KOPT-K1 (cell line): ENCODE measurements around the gene PLCG1.

Experiments
- H3K27ac ChIP-seq: fragments of 200-600 bp; sonication (generic); 2 replicates; pipeline ENCODE4 v1.5.1; 2016; ENCODE audit warnings: antibody characterized with exemption, mild to moderate bottlenecking, low read depth, low read length; ENCODE audit not compliant: poor library complexity, severe bottlenecking
- H3K36me3 ChIP-seq: fragments of 200-600 bp; sonication (generic); 2 replicates; pipeline ENCODE4 v1.5.1; 2017; ENCODE audit warnings: antibody characterized with exemption, mild to moderate bottlenecking, low read length, moderate library complexity; ENCODE audit not compliant: insufficient read depth
- H3K9me3 ChIP-seq: fragments of 200-600 bp; sonication (generic); 2 replicates; pipeline ENCODE4 v1.5.1; 2017; ENCODE audit warnings: antibody characterized with exemption, low read length, mild to moderate bottlenecking; ENCODE audit not compliant: insufficient read depth, poor library complexity, severe bottlenecking

Gene PLCG1

DNA sequence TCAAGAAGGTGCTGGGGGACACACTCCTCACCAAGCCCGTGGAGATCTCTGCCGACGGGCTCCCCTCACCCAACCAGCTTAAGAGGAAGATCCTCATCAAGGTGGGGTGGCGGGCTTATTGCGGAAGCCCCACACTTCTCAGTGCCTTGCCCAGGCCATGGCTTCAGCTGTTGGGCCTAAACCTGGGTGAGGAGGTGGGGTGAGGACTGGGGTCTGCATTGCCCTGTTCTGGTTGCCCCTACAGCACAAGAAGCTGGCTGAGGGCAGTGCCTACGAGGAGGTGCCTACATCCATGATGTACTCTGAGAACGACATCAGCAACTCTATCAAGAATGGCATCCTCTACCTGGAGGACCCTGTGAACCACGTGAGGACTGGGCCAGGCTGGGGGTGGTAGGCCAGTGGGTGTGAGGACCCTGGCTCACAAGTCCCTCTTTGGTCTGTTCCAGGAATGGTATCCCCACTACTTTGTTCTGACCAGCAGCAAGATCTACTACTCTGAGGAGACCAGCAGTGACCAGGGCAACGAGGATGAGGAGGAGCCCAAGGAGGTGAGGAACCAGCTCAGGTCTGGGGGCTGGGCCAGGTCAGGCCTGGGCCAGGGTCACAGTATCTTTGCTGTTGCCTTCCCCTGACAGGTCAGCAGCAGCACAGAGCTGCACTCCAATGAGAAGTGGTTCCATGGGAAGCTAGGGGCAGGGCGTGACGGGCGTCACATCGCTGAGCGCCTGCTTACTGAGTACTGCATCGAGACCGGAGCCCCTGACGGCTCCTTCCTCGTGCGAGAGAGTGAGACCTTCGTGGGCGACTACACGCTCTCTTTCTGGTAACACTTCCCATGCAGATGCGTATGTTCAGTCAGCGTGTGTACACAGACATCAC, 27.9 kb downstream of the PLCG1 start:
- H3K9me3 ChIP-seq: no peaks in the 10 kb centered on the region
- H3K27ac ChIP-seq: no peak overlapping the region
- H3K36me3 ChIP-seq: peaks cover 100% of the 10 kb centered on the region

DNA sequence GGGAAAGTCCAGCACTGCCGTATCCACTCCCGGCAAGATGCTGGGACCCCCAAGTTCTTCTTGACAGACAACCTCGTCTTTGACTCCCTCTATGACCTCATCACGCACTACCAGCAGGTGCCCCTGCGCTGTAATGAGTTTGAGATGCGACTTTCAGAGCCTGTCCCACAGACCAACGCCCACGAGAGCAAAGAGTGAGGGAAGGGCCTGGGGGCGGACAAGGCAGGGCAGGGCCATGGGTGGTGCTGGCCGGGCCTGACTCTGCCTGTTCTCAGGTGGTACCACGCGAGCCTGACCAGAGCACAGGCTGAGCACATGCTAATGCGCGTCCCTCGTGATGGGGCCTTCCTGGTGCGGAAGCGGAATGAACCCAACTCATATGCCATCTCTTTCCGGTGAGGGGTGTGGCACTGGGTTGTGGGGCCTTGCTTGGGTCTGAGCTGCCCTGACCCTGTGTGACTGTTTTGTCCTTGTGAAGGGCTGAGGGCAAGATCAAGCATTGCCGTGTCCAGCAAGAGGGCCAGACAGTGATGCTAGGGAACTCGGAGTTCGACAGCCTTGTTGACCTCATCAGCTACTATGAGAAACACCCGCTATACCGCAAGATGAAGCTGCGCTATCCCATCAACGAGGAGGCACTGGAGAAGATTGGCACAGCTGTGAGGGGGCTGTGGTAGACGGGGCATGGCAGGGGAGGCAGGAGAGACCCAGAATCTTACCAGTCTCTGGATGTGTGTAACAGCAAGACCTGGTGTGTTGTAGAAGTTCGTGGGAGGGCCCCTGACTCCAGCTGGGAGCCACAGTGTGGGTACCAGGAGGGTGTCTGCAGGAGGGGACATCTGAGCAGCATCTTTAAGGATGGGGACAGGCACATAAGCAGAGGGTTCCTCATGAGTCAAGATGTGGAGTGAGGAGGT, 29.1 kb downstream of the PLCG1 start:
- Histone ChIP-seq H3K9me3 (no peaks in the 10 kb centered on the region), H3K27ac (no peak overlapping the region), H3K36me3 (peaks cover 100% of the 10 kb centered on the region)

DNA sequence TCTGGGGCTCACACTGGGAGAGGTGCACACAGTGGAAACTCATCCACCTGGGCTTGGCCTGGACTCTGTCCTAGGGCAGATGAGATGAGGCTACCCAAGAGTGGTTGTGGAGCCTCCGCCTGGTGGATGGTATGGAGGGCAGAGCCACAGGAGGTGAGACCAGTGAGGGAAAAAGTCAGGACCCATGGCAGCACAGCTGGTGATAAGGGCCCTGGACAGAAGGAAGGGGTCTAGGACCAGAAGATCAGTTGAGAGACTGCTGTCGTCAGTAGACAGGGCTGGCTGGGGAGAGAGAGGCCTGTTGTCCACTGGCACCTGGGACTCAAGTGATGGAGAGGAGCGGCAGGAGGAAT, 29.8 kb downstream of the PLCG1 start:
- no peak overlapping the region for H3K27ac ChIP-seq
- H3K36me3 ChIP-seq: peaks cover 100% of the 10 kb centered on the region
- no peaks in the 10 kb centered on the region for H3K9me3 ChIP-seq

DNA sequence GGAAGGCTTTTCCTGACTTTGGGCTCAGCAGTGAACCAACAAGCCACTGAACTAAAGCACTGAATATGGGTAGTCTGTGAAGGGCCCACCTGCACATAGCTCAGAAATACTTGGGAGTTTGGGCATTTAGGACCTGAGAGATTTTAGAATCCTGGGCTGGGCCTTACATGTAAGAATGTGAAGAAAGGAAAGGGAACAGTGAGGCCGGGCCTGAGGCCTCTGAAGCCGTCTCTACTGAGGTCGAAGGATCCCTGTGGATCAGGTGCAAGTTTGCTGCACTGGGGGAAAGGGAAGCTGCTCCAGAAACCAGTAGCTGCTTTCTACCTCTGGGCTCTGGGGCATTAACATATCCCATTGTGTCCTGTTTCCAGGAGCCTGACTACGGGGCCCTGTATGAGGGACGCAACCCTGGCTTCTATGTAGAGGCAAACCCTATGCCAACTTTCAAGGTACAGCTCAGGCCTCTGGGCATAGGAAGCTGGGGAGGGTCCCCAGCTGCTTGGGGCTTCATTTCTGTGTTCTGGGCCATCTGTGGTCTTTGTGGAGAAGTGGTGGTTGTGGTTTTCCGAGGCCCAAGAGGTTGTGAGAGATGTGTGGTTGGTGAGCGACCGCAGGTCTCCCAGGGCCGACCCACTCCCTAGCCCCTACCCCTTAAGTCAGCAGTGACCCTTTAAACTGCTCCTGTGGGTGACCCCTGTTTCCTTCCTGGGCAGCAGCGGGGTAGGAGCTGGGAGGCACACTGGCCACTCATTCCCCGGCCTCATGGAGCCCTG, 30.3 kb downstream of the PLCG1 start:
- Histone ChIP-seq H3K36me3 (peaks cover 100% of the 10 kb centered on the region), H3K27ac (no peak overlapping the region), H3K9me3 (no peaks in the 10 kb centered on the region)

DNA sequence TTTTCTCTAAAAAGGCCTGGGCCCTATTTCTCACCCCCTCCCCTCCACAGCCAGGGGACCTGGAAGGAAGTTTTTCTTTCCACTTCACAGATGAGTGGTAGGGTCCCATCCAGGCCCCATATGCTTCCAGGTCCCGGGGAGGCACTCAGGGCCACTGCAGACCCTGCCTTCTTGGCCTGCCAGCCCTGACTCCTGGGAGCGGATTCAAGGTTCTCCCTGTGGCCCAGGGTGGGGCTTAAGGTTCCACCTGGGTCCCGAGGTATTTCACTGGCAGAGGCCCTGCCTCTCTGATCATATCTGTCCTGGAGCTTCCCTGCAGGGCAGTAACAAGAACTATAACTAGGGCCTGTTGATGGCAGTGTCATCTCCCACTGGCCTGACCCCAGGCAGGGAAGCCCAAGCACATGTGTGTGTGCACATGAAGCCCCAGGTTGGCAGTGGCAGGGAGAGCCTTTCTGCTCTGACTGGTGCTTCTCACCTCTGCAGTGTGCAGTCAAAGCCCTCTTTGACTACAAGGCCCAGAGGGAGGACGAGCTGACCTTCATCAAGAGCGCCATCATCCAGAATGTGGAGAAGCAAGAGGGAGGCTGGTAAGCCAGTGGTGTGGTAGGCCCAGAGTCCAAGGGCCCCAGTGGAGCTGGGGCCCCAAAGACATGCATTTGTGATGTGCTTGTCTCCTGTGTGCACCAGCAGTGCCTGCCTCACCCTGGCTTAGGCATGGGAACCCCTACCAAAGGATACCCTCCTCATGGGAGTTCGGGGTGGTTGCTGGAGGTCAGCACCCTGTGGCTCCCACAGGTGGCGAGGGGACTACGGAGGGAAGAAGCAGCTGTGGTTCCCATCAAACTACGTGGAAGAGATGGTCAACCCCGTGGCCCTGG, 31.2 kb downstream of the PLCG1 start:
- H3K27ac ChIP-seq: no peak overlapping the region
- no peaks in the 10 kb centered on the region for H3K9me3 ChIP-seq
- H3K36me3 ChIP-seq: peaks cover 100% of the 10 kb centered on the region

DNA sequence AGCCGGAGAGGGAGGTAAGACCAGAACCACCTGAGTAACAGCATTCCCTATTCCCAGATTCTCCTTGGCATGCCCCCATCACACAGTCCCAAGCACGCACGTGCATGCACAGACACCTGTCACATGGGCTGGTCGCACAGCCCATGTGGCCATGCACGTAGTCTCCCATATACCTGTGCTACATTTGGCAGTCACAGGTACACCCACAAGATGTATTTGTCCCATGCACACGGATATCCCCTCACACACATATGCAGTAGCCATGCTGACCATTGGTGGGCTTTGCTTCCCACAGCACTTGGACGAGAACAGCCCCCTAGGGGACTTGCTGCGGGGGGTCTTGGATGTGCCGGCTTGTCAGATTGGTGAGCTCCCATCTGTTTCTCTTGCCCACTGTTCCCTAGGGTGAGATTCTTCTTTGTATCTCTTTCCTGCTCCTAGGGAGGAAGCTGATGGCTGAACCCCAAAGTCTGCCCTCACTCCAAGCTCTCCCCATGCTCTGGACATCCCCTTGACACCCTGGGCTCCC, 31.9 kb downstream of the PLCG1 start:
- H3K9me3 ChIP-seq: no peaks in the 10 kb centered on the region
- peaks cover 100% of the 10 kb centered on the region for H3K36me3 ChIP-seq
- no peak overlapping the region for H3K27ac ChIP-seq

DNA sequence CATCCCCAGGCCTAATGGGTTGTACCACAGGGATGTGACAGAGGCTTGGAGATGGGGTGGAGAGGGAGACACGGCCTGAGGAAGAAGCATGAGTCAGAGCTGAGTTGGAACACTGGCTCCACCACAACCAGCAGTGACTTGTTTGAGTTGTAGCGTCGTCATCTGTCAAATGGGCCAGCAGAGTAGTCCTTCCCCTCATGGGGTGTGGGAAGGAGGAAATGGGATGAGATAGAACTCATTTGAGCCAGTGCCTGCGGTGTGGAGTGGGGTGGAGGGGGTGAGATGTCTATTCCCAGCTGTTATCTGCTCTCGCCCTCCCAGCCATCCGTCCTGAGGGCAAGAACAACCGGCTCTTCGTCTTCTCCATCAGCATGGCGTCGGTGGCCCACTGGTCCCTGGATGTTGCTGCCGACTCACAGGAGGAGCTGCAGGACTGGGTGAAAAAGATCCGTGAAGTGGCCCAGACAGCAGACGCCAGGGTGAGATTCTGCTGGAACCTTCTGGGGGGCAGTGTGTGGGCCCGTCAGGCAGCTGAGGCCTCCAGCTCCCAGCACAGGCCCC, 32.5 kb downstream of the PLCG1 start:
- Histone ChIP-seq H3K9me3 (no peaks in the 10 kb centered on the region), H3K27ac (no peak overlapping the region), H3K36me3 (peaks cover 100% of the 10 kb centered on the region)

DNA sequence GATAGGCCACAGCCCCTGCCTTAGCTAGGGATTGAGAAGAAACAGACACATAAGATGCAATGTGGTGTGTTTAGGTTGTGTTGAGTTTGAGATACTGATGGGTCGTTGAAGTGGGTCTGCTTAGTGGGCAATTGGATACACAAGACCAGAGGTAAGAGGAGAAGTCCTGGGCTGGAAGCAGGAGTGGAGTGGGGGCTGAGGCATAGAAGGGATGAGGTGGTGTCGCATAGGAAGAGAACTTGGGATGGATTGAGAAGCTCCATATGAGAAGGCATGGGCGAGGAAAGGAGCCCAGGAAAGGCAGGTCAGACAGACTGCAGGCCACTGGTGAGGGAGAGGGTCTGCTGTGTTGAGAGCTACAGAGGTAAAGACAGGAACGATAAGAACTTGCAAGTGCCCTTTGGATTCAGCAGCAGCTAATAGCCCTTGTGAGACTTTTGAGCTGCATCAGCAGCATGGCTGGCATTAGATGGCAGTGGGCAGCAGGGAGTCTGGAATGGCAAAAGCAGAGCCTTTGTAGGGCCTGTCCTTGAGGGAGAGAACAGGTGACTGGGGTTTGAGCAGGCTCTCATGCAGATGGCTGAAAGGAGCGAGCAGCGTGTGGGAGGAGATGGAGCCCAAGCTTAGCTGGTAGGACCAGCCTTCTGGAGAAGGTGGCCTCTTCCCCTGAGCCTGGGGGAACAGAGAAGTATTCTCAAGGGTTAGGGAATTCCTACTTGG, 33.2 kb downstream of the PLCG1 start:
- Histone ChIP-seq H3K9me3 (no peaks in the 10 kb centered on the region), H3K27ac (no peak overlapping the region), H3K36me3 (peaks cover 100% of the 10 kb centered on the region)

DNA sequence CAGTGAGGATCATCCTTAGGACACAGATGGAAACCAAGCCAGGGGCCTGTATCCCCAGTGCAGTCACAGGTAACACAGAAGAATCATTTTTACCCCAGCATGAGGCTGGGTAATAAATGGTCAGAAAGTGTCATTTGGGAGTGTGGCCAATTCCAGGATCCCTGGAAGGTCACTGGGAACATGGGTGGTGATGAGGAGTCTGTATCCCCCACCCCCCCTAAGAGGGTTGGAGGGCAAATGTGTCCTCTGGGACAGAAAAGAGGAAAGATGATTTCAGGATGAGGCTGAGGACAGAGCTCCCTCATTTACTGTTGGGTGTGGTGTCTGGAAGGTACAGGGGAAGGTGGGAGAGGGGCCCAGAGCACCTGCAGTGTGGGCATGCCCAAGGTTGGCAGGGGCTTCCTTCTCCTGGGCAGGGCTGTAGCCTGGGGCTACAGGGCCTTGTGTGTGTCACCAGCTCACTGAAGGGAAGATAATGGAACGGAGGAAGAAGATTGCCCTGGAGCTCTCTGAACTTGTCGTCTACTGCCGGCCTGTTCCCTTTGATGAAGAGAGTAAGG, 34.5 kb downstream of the PLCG1 start:
- H3K9me3 ChIP-seq: no peaks in the 10 kb centered on the region
- H3K36me3 ChIP-seq: peaks cover 100% of the 10 kb centered on the region
- no peak overlapping the region for H3K27ac ChIP-seq

DNA sequence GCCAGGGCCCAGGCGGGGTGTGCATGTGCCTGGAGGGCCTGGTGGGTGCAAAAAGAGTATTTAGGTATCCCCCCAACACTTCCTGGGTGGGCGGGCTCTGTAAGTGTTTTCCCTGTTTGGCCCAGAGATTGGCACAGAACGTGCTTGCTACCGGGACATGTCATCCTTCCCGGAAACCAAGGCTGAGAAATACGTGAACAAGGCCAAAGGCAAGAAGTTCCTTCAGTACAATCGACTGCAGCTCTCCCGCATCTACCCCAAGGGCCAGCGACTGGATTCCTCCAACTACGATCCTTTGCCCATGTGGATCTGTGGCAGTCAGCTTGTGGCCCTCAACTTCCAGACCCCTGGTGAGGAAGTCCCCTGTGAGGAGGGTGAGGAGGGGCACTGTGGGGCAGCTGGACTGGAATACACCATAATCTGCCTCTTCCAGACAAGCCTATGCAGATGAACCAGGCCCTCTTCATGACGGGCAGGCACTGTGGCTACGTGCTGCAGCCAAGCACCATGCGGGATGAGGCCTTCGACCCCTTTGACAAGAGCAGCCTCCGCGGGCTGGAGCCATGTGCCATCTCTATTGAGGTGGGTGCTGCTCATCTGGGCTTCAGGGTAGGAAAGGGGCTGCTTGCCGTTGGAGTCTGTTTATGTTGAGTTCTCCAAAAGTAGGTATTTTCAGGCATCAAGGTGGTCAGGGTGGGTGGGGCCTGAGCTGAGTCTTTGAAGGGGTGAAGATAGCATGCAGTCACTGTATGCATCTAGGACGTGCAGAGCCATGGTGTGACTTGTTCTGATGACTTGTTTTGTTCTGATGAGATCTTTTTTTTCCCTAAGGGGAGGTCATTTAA, 35.2 kb downstream of the PLCG1 start:
- peaks cover 100% of the 10 kb centered on the region for H3K36me3 ChIP-seq
- H3K27ac ChIP-seq: no peak overlapping the region
- H3K9me3 ChIP-seq: no peaks in the 10 kb centered on the region

DNA sequence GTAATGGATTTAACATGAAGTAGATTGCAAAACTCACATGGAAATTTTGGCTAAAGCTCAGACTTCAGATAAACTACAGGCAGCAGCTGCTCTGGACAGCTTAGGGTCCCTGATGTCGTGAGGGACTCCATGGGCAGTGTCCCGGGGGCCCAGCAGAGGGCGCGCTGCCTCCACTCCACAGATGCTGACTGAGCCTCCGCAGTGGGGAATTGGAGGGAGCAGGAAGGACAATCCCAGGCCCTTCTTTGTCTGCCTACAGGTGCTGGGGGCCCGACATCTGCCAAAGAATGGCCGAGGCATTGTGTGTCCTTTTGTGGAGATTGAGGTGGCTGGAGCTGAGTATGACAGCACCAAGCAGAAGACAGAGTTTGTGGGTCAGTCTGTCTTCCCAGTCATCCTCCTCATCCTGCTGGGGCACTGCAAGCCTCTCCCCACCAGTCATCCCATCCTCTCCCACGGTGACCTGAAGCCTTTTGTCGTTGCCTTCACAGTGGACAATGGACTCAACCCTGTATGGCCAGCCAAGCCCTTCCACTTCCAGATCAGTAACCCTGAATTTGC, 35.9 kb downstream of the PLCG1 start:
- H3K27ac ChIP-seq: no peak overlapping the region
- no peaks in the 10 kb centered on the region for H3K9me3 ChIP-seq
- H3K36me3 ChIP-seq: peaks cover 100% of the 10 kb centered on the region

DNA sequence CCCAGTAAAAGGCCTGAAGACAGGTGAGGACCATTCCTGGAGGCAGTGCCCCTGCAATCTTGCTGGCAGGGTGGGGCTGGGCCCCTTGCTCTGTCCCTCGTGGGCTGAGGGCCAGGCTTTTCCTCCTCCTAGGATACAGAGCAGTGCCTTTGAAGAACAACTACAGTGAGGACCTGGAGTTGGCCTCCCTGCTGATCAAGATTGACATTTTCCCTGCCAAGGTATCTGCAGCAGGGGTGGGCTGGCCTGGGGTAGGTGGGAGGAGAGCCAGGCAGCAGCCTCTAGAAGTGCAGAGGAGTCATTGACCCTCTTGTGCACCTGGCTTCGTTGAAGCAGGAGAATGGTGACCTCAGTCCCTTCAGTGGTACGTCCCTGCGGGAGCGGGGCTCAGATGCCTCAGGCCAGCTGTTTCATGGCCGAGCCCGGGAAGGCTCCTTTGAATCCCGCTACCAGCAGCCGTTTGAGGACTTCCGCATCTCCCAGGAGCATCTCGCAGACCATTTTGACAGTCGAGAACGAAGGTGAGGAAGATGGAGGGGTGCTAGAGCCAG, 36.5 kb downstream of the PLCG1 start:
- H3K36me3 ChIP-seq: peaks cover 100% of the 10 kb centered on the region
- H3K27ac ChIP-seq: no peak overlapping the region
- H3K9me3 ChIP-seq: no peaks in the 10 kb centered on the region
